ENCODE data around the gene DUSP15. TPM values are rescaled to one million over a fixed set of nuclear protein-coding genes. Genes with fewer than 3 reads are reported as not detected.

DUSP15 gene
- total and polyA plus RNA-seq, 9 of the 15 experiments (the other 6 are each of a cell fraction or from before 2014, with no cell fraction given), result 0.34 TPM; not detected in 8

DNA sequence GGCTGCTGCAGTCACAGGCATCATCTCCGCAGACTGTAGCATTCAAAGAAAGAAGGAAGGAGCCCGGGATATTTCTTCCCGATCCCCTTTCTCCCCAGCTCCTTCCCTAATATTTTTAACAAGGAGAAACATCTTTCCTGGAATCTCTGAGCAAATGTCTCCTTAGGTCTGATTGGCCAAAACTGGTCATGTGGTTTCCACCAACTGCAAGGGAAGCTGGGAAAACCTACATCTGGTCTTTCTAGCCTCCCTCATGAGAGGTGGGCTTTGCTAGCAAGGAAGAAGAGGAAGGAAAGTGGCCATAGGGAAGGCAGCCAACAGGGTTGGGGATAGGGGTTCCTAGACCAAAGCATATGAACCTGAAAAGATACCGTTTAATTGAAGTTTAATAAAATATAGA is 46.4 kb upstream of the DUSP15 start:
- Histone ChIP-seq H3K36me3 (ENCODE audit: control insufficient read depth, insufficient read depth, low read length) (no peaks in the 10 kb centered on the region), H4K20me1 (replicated peaks; ENCODE audit: control insufficient read depth, insufficient read depth, low read length) (peaks cover 13% of the 10 kb centered on the region), H3K4me2 (ENCODE audit: insufficient read depth, low read length) (no peak overlapping the region), H3K9me3 (replicated peaks; ENCODE audit: control insufficient read depth, insufficient read depth, low read depth, low read length) (no peaks in the 10 kb centered on the region), H3K27ac (ENCODE audit: extremely low read depth, low read depth, low read length) (no peak overlapping the region), H3K79me2 (ENCODE audit: control insufficient read depth, insufficient read depth, low read length) (no peaks in the 10 kb centered on the region), H3K27me3 (ENCODE audit: control insufficient read depth in 2 of 2, insufficient read depth in 2 of 2, low read length in 2 of 2) (peaks cover 2 to 55% of the 10 kb centered on the region in 2 experiments; a peak in 4 of 5 replicates), H3K4me1 (replicated peaks in 1 of 2; ENCODE audit: control insufficient read depth in 2 of 2, insufficient read depth in 2 of 2, low read length in 2 of 2) (peaks cover 16 to 18% of the 10 kb centered on the region in 2 experiments), H2AFZ (ENCODE audit: low read depth, low read length) (no peak overlapping the region), H3K9me1 (ENCODE audit: control insufficient read depth, insufficient read depth, low read length) (peaks cover 3% of the 10 kb centered on the region), H3K9ac (ENCODE audit: insufficient read depth in 1 of 2, low read depth in 2 of 2, low read length in 2 of 2) (no peak overlapping the region), H3K4me3 (no peak overlapping the region)
- CTCF ChIA-PET (ENCODE audit: low intra/inter-chr PET ratio), result no interaction called here
- POLR2A ChIA-PET, result interaction anchor here (2.0 kb wide), 1 partner anchor 9 kb away, joined by 7 read pairs; no protein-coding TSS in a partner anchor
- no peak for FAIRE-seq
- intact Hi-C loops (cut with micrococcal nuclease), result loop anchor here (5.0 kb wide), 1 partner anchor 36 kb away; the partner anchor contains the start of gene PDRG1
- ATAC-seq, result no peak
- DNase-seq (ENCODE audit: extremely low read depth in 1 of 4, low spot score in 3 of 4), result no peak
- peak; percentile 43 for TF ChIP-seq NFYB (IDR thresholded peaks at IDR 0.05; ENCODE audit: extremely low read depth, insufficient read length)
- no peak for TF ChIP-seq MYBL2 (IDR thresholded peaks at IDR 0.05; ENCODE audit: low read depth)
- no peak for TF ChIP-seq MYBL2 (CRISPR knock-in tag; IDR thresholded peaks at IDR 0.05; ENCODE audit: borderline replicate concordance)
- TF ChIP-seq ASH1L (IDR thresholded peaks at IDR 0.05; ENCODE audit: borderline replicate concordance, low read depth, partially characterized antibody), result no peak
- TF ChIP-seq, protein P1, sequence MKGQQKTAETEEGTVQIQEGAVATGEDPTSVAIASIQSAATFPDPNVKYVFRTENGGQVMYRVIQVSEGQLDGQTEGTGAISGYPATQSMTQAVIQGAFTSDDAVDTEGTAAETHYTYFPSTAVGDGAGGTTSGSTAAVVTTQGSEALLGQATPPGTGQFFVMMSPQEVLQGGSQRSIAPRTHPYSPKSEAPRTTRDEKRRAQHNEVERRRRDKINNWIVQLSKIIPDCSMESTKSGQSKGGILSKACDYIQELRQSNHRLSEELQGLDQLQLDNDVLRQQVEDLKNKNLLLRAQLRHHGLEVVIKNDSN (CRISPR knock-in tag; IDR thresholded peaks at IDR 0.05), result peak; percentile 50
- peak; percentile 47; the same call in 1 of the 2 replicates for TF ChIP-seq RAD51 (IDR thresholded peaks at IDR 0.05; ENCODE audit: borderline replicate concordance, low read depth)
- TF ChIP-seq HDGF (IDR thresholded peaks at IDR 0.05), result no peak
- TF ChIP-seq USF2 (CRISPR knock-in tag; IDR thresholded peaks at IDR 0.05), result peak; percentile 75
- 48% methylated on average over 3 of the region's 4 CpGs for WGBS (ENCODE audit: insufficient coverage, low coverage, missing lambda C conversion rate)
- BruUV-seq (replicated peaks), result no TSS peak
- in situ Hi-C loops (cut with MboI), result no loop called here
